Endothelial cell of umbilical vein (primary cell): ENCODE data around the gene SP2. TPM values are rescaled to one million over a fixed set of nuclear protein-coding genes. Genes with fewer than 3 reads are reported as not detected.

Experiments
- BruUV-seq: library from RNA; stranded (reverse); fragments of 400-500 nt; replicated peaks from 2 replicates; lab custom pipeline; 2021; lab: Mats Ljungman, UMichigan
- CTCF ChIA-PET: fragments of 300-600, 350-600 bp; sonication (Branson Sonifier 250); formaldehyde crosslinking; loops from one replicate; lab custom pipeline; 2021; ENCODE audit warnings: antibody characterized with exemption, inconsistent platforms; lab: Charles Lee
- POLR2A ChIA-PET: fragments of 300-600, 350-600 bp; sonication (Branson Sonifier 250); formaldehyde crosslinking; loops from one replicate; lab custom pipeline; 2021; ENCODE audit warnings: antibody characterized with exemption, inconsistent platforms; lab: Charles Lee
- DNase-seq: peaks from one replicate; pipeline ENCODE4 v3.0.0-alpha.2; 2011; ENCODE audit warnings: low read depth, low spot score
- FAIRE-seq: peaks from 2 replicates; lab custom pipeline; 2011; peaks lifted over from hg19 to GRCh38; lab: Jason Lieb, UNC
- H2AFZ ChIP-seq: 2 replicates; pipeline ENCODE4 v1.6.0; 2012; ENCODE audit warnings: low read depth, low read length, control low read depth, inconsistent platforms
- H3K27ac ChIP-seq: 2 replicates; pipeline ENCODE4 v1.5.1; 2011; ENCODE audit warnings: low read depth, mild to moderate bottlenecking, control low read depth, low read length, moderate library complexity; ENCODE audit not compliant: insufficient read depth
- H3K27me3 ChIP-seq, 2 experiments: 2 replicates each; pipeline versions ENCODE4 v1.6.0 to v1.6.1; 2011; ENCODE audit warnings: low read length in 2 of 2, mixed read lengths in 1 of 2; ENCODE audit not compliant: control insufficient read depth in 2 of 2, insufficient read depth in 2 of 2
- H3K36me3 ChIP-seq, 2 experiments: 2 replicates in 1 of 2; 3 replicates in 1 of 2; pipeline ENCODE4 v1.5.1; 2011; ENCODE audit warnings: low read length in 2 of 2, mild to moderate bottlenecking in 1 of 2, moderate library complexity in 1 of 2; ENCODE audit not compliant: control insufficient read depth in 2 of 2, insufficient read depth in 2 of 2; ENCODE audit errors: extremely low read depth in 1 of 2
- H3K4me1 ChIP-seq: 3 replicates; pipeline ENCODE4 v1.5.1; 2011; ENCODE audit warnings: mild to moderate bottlenecking, low read length; ENCODE audit not compliant: control insufficient read depth, insufficient read depth; ENCODE audit errors: extremely low read depth
- H3K4me2 ChIP-seq: 2 replicates; pipeline ENCODE4 v1.6.1; 2011; ENCODE audit warnings: low read length, control low read depth, mixed read lengths; ENCODE audit not compliant: insufficient read depth
- H3K4me3 ChIP-seq, 3 experiments: fragments of 200-600 bp in 1 of 3; sonication (generic), shearing (Covaris generic) in 1 of 3; replicated peaks in 1 of 3; 2 replicates each; pipeline ENCODE4 v1.5.1; 2011 to 2016; ENCODE audit warnings: control low read depth in 3 of 3, low read length in 3 of 3, mild to moderate bottlenecking in 2 of 3, inconsistent platforms in 1 of 3, low read depth in 1 of 3, moderate library complexity in 1 of 3; ENCODE audit not compliant: insufficient read depth in 1 of 3
- H3K79me2 ChIP-seq: 2 replicates; pipeline ENCODE4 v1.6.0; 2012; ENCODE audit warnings: low read length, inconsistent platforms; ENCODE audit not compliant: control insufficient read depth, insufficient read depth
- H3K9ac ChIP-seq: replicated peaks from 2 replicates; pipeline ENCODE3; 2011; ENCODE audit warnings: low read length, control low read depth; ENCODE audit not compliant: insufficient read depth; ENCODE audit errors: extremely low read depth
- H3K9me1 ChIP-seq: replicated peaks from 3 replicates; pipeline ENCODE4 v1.6.0; 2011; ENCODE audit warnings: mild to moderate bottlenecking, low read length; ENCODE audit not compliant: control insufficient read depth, insufficient read depth; ENCODE audit errors: extremely low read depth
- H3K9me3 ChIP-seq: replicated peaks from 2 replicates; pipeline ENCODE4 v1.5.1; 2012; ENCODE audit warnings: low read length, inconsistent platforms; ENCODE audit not compliant: control insufficient read depth, insufficient read depth
- H4K20me1 ChIP-seq: replicated peaks from 2 replicates; pipeline ENCODE3; 2011; ENCODE audit warnings: mild to moderate bottlenecking, low read length; ENCODE audit not compliant: control insufficient read depth, insufficient read depth; ENCODE audit errors: extremely low read depth
- CTCF ChIP-seq, 2 donors: IDR thresholded peaks; 1 replicate in 1 of 2; 2 replicates in 1 of 2; pipeline ENCODE4 v1.5.1; 2011; ENCODE audit warnings: low read length in 2 of 2, mild to moderate bottlenecking in 2 of 2, moderate library complexity in 2 of 2, control low read depth in 1 of 2, inconsistent platforms in 1 of 2, low read depth in 1 of 2; ENCODE audit not compliant: insufficient read depth in 1 of 2; ENCODE audit errors: extremely low read depth in 1 of 2
- FOS ChIP-seq: IDR thresholded peaks from 2 replicates; pipeline ENCODE4 v1.6.1; 2011; ENCODE audit warnings: mild to moderate bottlenecking, low read length, moderate library complexity, borderline replicate concordance; ENCODE audit not compliant: insufficient read depth
- MAX ChIP-seq: IDR thresholded peaks from 2 replicates; pipeline ENCODE4 v1.6.1; 2011; ENCODE audit not compliant: insufficient read depth, insufficient read length
- MYC ChIP-seq: IDR thresholded peaks from one replicate; pipeline ENCODE4 v1.6.1; 2011; ENCODE audit warnings: mild to moderate bottlenecking, low read depth, low read length
- POLR2AphosphoS5 ChIP-seq: IDR thresholded peaks from 2 replicates; pipeline ENCODE4 v1.6.1; 2012; ENCODE audit warnings: low read depth, mild to moderate bottlenecking, control low read depth, low read length, moderate library complexity; ENCODE audit not compliant: insufficient read depth
- dilution Hi-C: fragments of 300-500 bp; cut with MboI; formaldehyde crosslinking; loops from one replicate; pipeline ENCODE4 v1.15.0; 2019; ENCODE audit warnings: low sequenced_read_pairs; ENCODE audit not compliant: extremely low pct_ligation_motif_present
- intact Hi-C: fragments of 100-400 bp; cut with micrococcal nuclease; formaldehyde crosslinking; loops from one replicate; pipeline ENCODE4 v1.10.0; 2022
- polyA plus RNA-seq, 4 experiments: library from polyadenylated mRNA; depleted of rRNA in 3 of 4; stranded (reverse) in 3 of 4; unstranded in 1 of 4; fragments of >200 nt; gene quantifications; 2 replicates each; pipeline versions ENCODE4 v1.2.1 to v1.2.3, GENCODE V29; 2011 to 2012; ENCODE audit warnings: missing spikeins in 1 of 4
- total RNA-seq: library from RNA; stranded (reverse); gene quantifications from 2 replicates; pipeline ENCODE4 v1.2.3, GENCODE V29; 2021

SP2 gene
- total and polyA plus RNA-seq, 2 donors (not counting 3 experiments of a cell fraction or from before 2014, with no cell fraction given) = 11.2 to 18.6 TPM

- no peaks in the 10 kb centered on the region for H3K4me1 ChIP-seq
- no peak overlapping the region for H3K4me3 ChIP-seq
- dilution Hi-C loops (no loop called here), intact Hi-C loops (no loop called here)
- H3K9ac ChIP-seq = no peak overlapping the region
- TF ChIP-seq CTCF (IDR thresholded peaks at IDR 0.05; ENCODE audit: extremely low read depth in 1 of 2, insufficient read depth in 1 of 2, low read depth in 1 of 2, low read length in 2 of 2) (no peak), MAX (no peak), FOS (no peak), MYC (no peak), POLR2AphosphoS5 (no peak)
- no peaks in the 10 kb centered on the region for H3K36me3 ChIP-seq
- H3K27me3 ChIP-seq = peaks cover 2 to 9% of the 10 kb centered on the region in 2 experiments
- no peaks in the 10 kb centered on the region for H3K9me1 ChIP-seq
- H3K27ac ChIP-seq = no peak overlapping the region
- POLR2A ChIA-PET = no interaction called here
- H2AFZ ChIP-seq = no peak overlapping the region
- no peak for DNase-seq
- no TSS peak for BruUV-seq
- no peaks in the 10 kb centered on the region for H3K79me2 ChIP-seq
- CTCF ChIA-PET = interaction anchor here (8.0 kb wide), 1 partner anchor 15 kb away, joined by 73 read pairs; no protein-coding TSS in a partner anchor
- H3K9me3 ChIP-seq = no peaks in the 10 kb centered on the region
- no peak for FAIRE-seq
- no peaks in the 10 kb centered on the region for H4K20me1 ChIP-seq
- no peak overlapping the region for H3K4me2 ChIP-seq
These were observed 66.9 kb downstream of the SP2 start for GRCh38 chr17:47962901-47963300.
